22Rv1 (cell line): Measurements from ENCODE around the gene FGF21.

Experiments
- ZFX ChIP-seq: fragments of 450-650 bp; IDR thresholded peaks from 2 replicates; pipeline ENCODE4 v1.6.1; 2017; ENCODE audit warnings: antibody characterized with exemption, borderline replicate concordance
- TF ChIP-seq, protein P1 (sequence below): fragments of 450-650 bp; IDR thresholded peaks from 2 replicates; pipeline ENCODE4 v1.5.1; 2017; ENCODE audit warnings: mild to moderate bottlenecking

DNA sequence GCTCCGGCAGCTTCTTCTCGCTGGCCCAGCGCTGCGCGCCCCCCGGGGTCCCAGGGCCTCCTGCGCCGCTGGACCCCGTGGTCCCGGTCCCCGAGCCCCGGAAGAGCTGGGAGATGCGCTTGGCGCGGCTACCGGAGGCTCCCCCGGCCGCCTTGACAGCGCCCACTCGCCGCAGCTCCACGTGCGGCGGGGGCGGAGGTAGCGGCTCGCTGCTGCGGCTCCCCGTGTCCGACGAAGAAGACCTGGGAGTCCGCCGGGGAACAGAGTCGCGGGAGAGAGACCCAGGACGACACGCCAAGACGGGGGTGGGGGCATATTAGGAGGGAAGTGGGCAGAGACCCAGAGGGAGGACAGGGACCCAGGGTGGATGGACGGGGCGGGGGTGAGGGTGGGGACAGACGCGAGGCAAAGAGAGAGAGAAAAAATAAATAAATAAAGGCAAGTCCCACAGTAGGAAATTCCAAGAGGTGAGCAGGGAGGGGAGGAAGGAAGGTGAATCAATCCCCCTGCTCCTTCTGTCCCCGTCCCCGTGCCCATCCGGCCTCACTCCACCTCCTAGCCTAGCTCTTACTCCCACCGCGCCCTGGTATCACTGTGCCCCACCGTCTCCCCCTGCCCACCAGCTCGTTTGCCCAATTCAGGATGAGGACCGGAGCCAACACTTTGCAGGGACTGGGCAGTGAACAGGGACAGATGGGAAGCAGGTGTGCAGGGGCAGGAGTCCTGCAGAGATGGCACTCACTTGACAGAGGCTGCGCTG lies 15.7 kb upstream of the FGF21 start:
- TF ChIP-seq, protein P1, sequence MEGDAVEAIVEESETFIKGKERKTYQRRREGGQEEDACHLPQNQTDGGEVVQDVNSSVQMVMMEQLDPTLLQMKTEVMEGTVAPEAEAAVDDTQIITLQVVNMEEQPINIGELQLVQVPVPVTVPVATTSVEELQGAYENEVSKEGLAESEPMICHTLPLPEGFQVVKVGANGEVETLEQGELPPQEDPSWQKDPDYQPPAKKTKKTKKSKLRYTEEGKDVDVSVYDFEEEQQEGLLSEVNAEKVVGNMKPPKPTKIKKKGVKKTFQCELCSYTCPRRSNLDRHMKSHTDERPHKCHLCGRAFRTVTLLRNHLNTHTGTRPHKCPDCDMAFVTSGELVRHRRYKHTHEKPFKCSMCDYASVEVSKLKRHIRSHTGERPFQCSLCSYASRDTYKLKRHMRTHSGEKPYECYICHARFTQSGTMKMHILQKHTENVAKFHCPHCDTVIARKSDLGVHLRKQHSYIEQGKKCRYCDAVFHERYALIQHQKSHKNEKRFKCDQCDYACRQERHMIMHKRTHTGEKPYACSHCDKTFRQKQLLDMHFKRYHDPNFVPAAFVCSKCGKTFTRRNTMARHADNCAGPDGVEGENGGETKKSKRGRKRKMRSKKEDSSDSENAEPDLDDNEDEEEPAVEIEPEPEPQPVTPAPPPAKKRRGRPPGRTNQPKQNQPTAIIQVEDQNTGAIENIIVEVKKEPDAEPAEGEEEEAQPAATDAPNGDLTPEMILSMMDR = no peak
- no peak for TF ChIP-seq ZFX
